Neural crest cell (in vitro differentiated cells): ENCODE measurements around the gene GPATCH2. TPM values are rescaled to one million over a fixed set of nuclear protein-coding genes. Genes with fewer than 3 reads are reported as not detected.

Experiments used
- DNase-seq: peaks from one replicate; pipeline ENCODE4 v3.0.0; 2021; ENCODE audit warnings: low read depth, mixed read lengths, low spot score
- H3K27ac Mint-ChIP-seq: one replicate; pipeline ENCODE4 v1.8.0; 2021; ENCODE audit warnings: mild to moderate bottlenecking, mixed read lengths; ENCODE audit not compliant: unreplicated experiment
- H3K27me3 Mint-ChIP-seq: 2 replicates; pipeline ENCODE4 v1.8.0; 2021; ENCODE audit warnings: low read depth, mild to moderate bottlenecking, mixed read lengths
- H3K36me3 Mint-ChIP-seq: 2 replicates; pipeline ENCODE4 v1.8.0; 2021; ENCODE audit warnings: low read depth, mild to moderate bottlenecking, mixed read lengths
- H3K4me1 Mint-ChIP-seq: 2 replicates; pipeline ENCODE4 v1.8.0; 2021; ENCODE audit warnings: mixed read lengths
- H3K4me3 Mint-ChIP-seq: one replicate; pipeline ENCODE4 v1.8.0; 2021; ENCODE audit warnings: mild to moderate bottlenecking, mixed read lengths
- H3K9me3 Mint-ChIP-seq: 2 replicates; pipeline ENCODE4 v1.8.0; 2021; ENCODE audit warnings: mixed read lengths
- total RNA-seq: library from RNA; stranded (reverse); gene quantifications from 2 replicates; pipeline ENCODE4 v1.2.1, GENCODE V29; 2021
- TF ChIP-seq, protein P1 (sequence below): fragments of 200-600 bp; sonication (generic); conservative IDR thresholded peaks from 2 replicates; pipeline ENCODE4 v1.5.0; 2021; ENCODE audit warnings: antibody characterized with exemption, mild to moderate bottlenecking

GPATCH2 gene
- total RNA-seq, 1 donor from 2014 or later, result 16.6 TPM

DNA sequence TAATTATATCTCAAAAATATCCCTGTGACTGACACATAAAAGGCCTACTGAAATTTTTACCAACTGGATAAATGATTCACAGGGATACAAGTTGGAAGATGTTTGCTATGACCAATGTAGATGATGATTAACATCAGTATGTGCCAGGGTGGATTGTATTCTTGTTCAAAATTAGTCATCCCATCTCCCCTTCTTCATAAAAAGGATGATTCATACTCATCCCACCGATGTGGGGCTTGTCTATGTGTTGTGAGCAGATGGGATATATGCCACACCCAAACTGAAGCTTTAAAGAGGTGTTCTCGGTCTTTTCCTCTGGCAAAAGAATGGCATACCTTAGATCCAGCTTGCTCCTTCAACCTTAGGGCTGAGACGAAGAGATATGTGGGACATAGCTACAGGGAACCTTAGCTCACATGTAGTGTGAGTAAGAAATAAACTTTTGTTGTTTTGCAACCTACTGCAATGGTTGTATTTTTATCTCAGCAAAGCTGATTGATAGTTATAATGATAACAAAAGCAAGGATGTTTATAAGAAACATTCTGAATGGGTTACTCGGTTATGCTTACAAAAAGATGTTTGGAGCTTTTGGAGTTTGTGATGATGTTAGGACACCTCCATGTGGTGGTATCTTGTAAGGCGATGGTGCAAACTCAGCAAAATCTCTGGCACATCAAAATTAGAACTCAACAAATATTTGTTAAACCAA lies 29.6 kb upstream of the GPATCH2 start:
- H3K27me3 Mint-ChIP-seq, result no peaks in the 10 kb centered on the region
- H3K36me3 Mint-ChIP-seq, result no peaks in the 10 kb centered on the region
- no peaks in the 10 kb centered on the region for H3K9me3 Mint-ChIP-seq
- DNase-seq, result no peak
- no peak overlapping the region for H3K4me3 Mint-ChIP-seq
- no peaks in the 10 kb centered on the region for H3K4me1 Mint-ChIP-seq
- H3K27ac Mint-ChIP-seq, result no peak overlapping the region
- TF ChIP-seq, protein P1, sequence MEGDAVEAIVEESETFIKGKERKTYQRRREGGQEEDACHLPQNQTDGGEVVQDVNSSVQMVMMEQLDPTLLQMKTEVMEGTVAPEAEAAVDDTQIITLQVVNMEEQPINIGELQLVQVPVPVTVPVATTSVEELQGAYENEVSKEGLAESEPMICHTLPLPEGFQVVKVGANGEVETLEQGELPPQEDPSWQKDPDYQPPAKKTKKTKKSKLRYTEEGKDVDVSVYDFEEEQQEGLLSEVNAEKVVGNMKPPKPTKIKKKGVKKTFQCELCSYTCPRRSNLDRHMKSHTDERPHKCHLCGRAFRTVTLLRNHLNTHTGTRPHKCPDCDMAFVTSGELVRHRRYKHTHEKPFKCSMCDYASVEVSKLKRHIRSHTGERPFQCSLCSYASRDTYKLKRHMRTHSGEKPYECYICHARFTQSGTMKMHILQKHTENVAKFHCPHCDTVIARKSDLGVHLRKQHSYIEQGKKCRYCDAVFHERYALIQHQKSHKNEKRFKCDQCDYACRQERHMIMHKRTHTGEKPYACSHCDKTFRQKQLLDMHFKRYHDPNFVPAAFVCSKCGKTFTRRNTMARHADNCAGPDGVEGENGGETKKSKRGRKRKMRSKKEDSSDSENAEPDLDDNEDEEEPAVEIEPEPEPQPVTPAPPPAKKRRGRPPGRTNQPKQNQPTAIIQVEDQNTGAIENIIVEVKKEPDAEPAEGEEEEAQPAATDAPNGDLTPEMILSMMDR, result peak; percentile 56

DNA sequence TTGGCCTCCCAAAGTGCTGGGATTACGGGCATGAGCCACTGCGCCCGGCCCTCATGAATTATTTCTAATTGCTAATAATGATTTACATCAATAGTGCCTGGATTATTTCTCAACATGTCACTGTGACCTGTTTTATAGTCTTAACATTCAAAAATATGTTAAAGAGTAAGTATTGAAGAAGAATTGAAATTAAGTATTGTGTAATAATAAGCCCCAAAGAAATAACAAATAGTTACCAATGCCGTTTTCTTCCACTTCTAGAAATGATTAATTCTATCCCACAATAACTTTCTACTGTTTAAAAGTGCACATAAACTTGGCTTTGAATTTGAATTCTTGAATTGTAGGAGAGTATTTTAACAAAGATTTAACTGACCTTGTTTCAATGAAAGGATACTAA lies 19.8 kb upstream of the GPATCH2 start:
- Mint-ChIP-seq H3K27ac (no peak overlapping the region), H3K4me1 (no peaks in the 10 kb centered on the region), H3K27me3 (no peaks in the 10 kb centered on the region), H3K4me3 (no peak overlapping the region), H3K36me3 (no peaks in the 10 kb centered on the region), H3K9me3 (no peaks in the 10 kb centered on the region)
- TF ChIP-seq, protein P1, result no peak
- no peak for DNase-seq

DNA sequence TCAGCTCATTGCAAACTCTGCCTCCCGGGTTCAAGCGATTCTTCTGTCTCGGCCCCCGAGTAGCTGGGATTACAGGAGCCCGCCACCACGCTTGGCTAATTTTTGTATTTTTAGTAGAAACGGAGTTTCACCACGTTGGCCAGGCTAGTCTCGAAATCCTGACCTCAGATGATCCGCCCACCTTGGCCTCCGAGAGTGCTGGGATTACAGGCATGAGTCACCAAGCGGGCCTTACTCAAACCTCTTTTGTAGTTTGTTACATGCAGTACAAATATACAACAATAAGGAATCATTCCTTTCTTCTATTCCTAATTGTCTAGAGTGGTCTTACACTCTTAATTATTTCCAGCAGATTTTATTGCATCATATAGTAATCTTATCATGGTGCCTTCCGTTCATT lies 16.9 kb upstream of the GPATCH2 start:
- Mint-ChIP-seq H3K27ac (no peak overlapping the region), H3K4me3 (no peak overlapping the region), H3K27me3 (no peaks in the 10 kb centered on the region), H3K4me1 (no peaks in the 10 kb centered on the region), H3K36me3 (no peaks in the 10 kb centered on the region), H3K9me3 (no peaks in the 10 kb centered on the region)
- no peak for DNase-seq
- TF ChIP-seq, protein P1, result no peak

DNA sequence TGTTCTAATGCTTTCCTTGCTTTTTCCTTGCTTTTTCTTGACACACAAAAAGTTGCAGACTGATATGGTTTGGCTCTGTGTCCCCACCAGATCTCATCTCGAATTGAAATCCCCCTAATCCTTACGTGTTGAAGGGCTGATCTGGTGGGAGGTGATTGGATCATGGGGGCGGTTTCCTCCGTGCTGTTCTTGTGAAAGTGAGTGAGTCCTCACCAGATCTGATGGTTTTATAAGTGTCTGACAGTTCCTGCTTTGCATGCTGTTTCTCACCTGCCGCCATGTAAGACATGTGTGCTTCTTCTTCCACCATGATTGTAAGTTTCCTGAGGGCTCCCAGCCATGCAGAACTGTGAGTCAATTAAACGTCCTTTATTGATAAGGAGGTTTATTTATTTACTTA lies 11.6 kb upstream of the GPATCH2 start:
- Mint-ChIP-seq H3K36me3 (no peaks in the 10 kb centered on the region), H3K27ac (no peak overlapping the region), H3K9me3 (peaks cover 2% of the 10 kb centered on the region), H3K27me3 (no peaks in the 10 kb centered on the region), H3K4me3 (no peak overlapping the region), H3K4me1 (no peaks in the 10 kb centered on the region)
- TF ChIP-seq, protein P1, result no peak
- no peak for DNase-seq

DNA sequence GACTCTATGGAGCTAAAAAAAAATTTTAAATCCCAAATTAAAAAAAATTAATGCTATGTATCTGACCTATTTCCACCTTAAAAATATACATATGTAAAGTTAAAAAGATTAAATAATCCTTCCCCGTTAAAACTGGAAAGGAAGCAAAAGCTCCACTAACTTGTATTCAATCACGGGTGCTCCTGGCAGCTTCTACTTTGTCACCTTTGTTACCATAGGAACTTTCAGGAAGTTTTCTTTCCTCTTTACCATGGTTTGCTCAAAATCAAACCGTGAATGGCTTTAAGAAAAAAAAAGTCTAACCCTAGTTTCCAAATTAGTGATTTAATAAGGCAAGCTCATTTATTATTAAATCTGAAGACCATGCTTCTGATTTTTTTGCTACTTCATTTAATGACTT lies 3.5 kb downstream of the GPATCH2 start:
- no peak overlapping the region for H3K4me3 Mint-ChIP-seq
- no peaks in the 10 kb centered on the region for H3K9me3 Mint-ChIP-seq

More for the DNA sequence above, 3.5 kb downstream of the GPATCH2 start:
- Mint-ChIP-seq H3K27me3 (no peaks in the 10 kb centered on the region), H3K36me3 (no peaks in the 10 kb centered on the region), H3K27ac (no peak overlapping the region), H3K4me1 (peaks cover 25% of the 10 kb centered on the region)
- no peak for DNase-seq
- TF ChIP-seq, protein P1, result no peak
